Upper lobe of left lung (tissue), 6 donors: Measurements from ENCODE around the gene FAM180A. TPM values are rescaled to one million over a fixed set of nuclear protein-coding genes. Genes with fewer than 3 reads are reported as not detected.
"Not testable (repeated sequence)": the region's sequence is repeated elsewhere in the genome, so short reads cannot be mapped to it uniquely, and the experiment has no call there.

Experiments used
- ATAC-seq, 2 donors: fragments of 200-7000 bp; cut with Tn5 transposase; one replicate each; pipeline ENCODE4 v1.9.1; 2022; ENCODE audit warnings: mild to moderate bottlenecking in 2 of 2, moderate library complexity in 2 of 2; ENCODE audit not compliant: low FRiP score in 2 of 2
- DNase-seq, 2 donors: peaks; one replicate each; pipeline ENCODE4 v3.0.0-alpha.2; 2019 to 2020
- H3K27ac ChIP-seq, 4 donors: fragments of 200-600 bp; sonication (generic); one replicate each; pipeline ENCODE4 v1.5.1; 2016 to 2019
- H3K27me3 ChIP-seq, 4 donors: fragments of 200-600 bp; sonication (generic); one replicate each; pipeline ENCODE4 v1.5.1; 2017 to 2019
- H3K36me3 ChIP-seq, 4 donors: fragments of 200-600 bp; sonication (generic); one replicate each; pipeline ENCODE4 v1.5.1; 2016 to 2019
- H3K4me1 ChIP-seq, 4 donors: fragments of 200-600 bp; sonication (generic); one replicate each; pipeline ENCODE4 v1.5.1; 2018 to 2019
- H3K4me3 ChIP-seq, 4 donors: fragments of 200-600 bp; sonication (generic); one replicate each; pipeline ENCODE4 v1.5.1; 2017 to 2019; ENCODE audit warnings: mild to moderate bottlenecking in 2 of 4, moderate library complexity in 1 of 4
- H3K9me3 ChIP-seq, 4 donors: fragments of 200-600 bp; sonication (generic); one replicate each; pipeline ENCODE4 v1.5.1; 2018 to 2019
- EP300 ChIP-seq, 4 donors: sonication (generic); formaldehyde crosslinking; IDR thresholded peaks; one replicate each; pipeline ENCODE4 v1.5.1; 2017; ENCODE audit warnings: antibody characterized with exemption in 4 of 4, control low read depth in 2 of 4
- POLR2A ChIP-seq, 4 donors: fragments of 450-650 bp; IDR thresholded peaks; one replicate each; pipeline ENCODE4 v1.5.1; 2016 to 2017; ENCODE audit warnings: antibody characterized with exemption in 4 of 4, mild to moderate bottlenecking in 2 of 4
- POLR2AphosphoS5 ChIP-seq, 2 donors: sonication (generic); formaldehyde crosslinking; IDR thresholded peaks; one replicate each; pipeline ENCODE4 v1.5.1; 2017; ENCODE audit warnings: antibody characterized with exemption in 2 of 2
- WGBS, 2 donors: methylation state at CpG; one replicate each; pipeline ENCODE4 v1.1.5; 2017 to 2018; 5-methylcytosine and 5-hydroxymethylcytosine counted together
- total RNA-seq, 6 donors: library from RNA; depleted of rRNA in 4 of 6; stranded (reverse); fragments of >200 nt in 4 of 6; gene quantifications; one replicate each; pipeline versions ENCODE4 v1.1.0 to v1.2.1, GENCODE V29; 2016 to 2021
- TF ChIP-seq, protein P1 (sequence below), 6 experiments: fragments of 450-650 bp in 4 of 6; fragments of 200-600 bp in 2 of 6; sonication (generic) in 2 of 6; IDR thresholded peaks; one replicate each; pipeline ENCODE4 v1.5.1; 2016 to 2019; ENCODE audit warnings: antibody characterized with exemption in 6 of 6
- donor health status: DM: no; HTN: no; CAD: no; lungs with moderate emphysema.
- donor health status: DM: no; HTN: yes; CAD: no; lungs with severe emphysema.

FAM180A gene
- total RNA-seq, 6 donors from 2014 or later = 1.0 to 4.8 (median 2.5) TPM; not detected in 2

DNA sequence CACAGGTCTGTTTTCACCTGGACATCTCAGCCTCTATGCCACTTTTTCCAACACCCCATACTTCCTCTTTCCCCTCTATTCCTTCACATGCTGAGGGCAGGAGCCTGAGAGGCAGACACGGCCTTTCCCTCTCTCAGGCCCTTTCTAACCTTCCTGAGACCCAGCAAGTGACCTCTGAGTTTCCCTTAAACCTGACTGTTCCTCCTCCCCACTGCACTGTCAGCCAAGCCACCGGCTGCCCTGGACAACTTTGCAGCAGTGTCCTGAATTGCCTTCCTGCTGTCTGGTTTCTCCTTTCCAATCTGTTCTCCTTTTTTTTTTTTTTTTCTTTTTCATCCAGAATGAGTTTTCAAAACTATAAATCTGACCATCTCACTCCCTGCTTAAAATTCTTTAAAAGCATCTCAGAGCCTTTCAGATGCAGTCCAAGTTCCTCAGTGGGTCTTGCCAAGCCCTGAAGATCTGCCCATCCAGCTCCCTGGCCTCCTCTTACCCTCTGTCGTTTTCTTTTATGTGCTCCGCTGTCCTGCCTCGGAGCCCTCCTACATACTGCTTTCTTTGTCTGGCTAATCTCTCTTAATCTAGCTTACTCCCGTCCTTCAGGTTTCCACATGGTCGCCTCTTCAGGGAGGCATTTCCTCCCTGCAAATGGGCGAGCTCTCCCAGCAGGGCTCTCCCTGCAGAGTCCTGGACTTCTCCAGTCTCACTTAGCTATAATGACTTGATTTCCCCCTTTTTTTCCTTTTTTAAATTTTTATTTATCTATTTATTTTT, 51.1 kb downstream of the FAM180A start:
- Histone ChIP-seq H3K36me3 (peaks cover 0 to 8% (median 3%) of the 10 kb centered on the region in 4 donors), H3K4me1 (no peaks in the 10 kb centered on the region), H3K27ac (no peak overlapping the region), H3K9me3 (no peaks in the 10 kb centered on the region), H3K4me3 (no peak overlapping the region), H3K27me3 (no peaks in the 10 kb centered on the region)
- ATAC-seq (no peak), DNase-seq (no peak)
- WGBS, 2 donors = 67 to 68% methylated on average over 8 of the region's 8 CpGs
- TF ChIP-seq POLR2AphosphoS5 (IDR thresholded peaks at IDR 0.05) = no peak
- TF ChIP-seq, protein P1, sequence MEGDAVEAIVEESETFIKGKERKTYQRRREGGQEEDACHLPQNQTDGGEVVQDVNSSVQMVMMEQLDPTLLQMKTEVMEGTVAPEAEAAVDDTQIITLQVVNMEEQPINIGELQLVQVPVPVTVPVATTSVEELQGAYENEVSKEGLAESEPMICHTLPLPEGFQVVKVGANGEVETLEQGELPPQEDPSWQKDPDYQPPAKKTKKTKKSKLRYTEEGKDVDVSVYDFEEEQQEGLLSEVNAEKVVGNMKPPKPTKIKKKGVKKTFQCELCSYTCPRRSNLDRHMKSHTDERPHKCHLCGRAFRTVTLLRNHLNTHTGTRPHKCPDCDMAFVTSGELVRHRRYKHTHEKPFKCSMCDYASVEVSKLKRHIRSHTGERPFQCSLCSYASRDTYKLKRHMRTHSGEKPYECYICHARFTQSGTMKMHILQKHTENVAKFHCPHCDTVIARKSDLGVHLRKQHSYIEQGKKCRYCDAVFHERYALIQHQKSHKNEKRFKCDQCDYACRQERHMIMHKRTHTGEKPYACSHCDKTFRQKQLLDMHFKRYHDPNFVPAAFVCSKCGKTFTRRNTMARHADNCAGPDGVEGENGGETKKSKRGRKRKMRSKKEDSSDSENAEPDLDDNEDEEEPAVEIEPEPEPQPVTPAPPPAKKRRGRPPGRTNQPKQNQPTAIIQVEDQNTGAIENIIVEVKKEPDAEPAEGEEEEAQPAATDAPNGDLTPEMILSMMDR (IDR thresholded peaks at IDR 0.05) = no peak
- TF ChIP-seq POLR2A (IDR thresholded peaks at IDR 0.05) = no peak
- TF ChIP-seq EP300 (IDR thresholded peaks at IDR 0.05) = no peak

DNA sequence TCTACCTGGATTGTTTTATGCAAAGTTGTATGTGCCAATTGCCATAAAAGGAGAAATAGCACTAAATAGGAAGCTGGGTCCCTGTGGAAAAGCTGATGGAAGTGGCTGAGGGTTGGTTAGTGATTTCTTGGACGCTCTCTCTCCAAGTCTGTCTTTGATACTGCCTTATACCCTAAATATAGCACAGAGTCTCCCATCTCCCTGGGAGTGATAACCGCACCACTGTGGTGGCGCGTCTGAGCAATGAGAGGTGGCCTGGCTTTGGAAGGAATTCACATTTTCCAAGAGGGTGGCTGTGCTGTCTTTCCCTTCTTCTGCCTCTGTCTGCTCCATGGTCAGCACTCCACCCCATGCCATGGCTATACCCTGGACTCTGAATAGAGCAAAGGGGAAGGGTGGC, 55.1 kb downstream of the FAM180A start:
- ATAC-seq = no peak
- TF ChIP-seq, protein P1 (IDR thresholded peaks at IDR 0.05) = no peak
- TF ChIP-seq POLR2AphosphoS5 (IDR thresholded peaks at IDR 0.05) = no peak
- no peak for TF ChIP-seq POLR2A (IDR thresholded peaks at IDR 0.05)
- no peak for TF ChIP-seq EP300 (IDR thresholded peaks at IDR 0.05)
- no peaks in the 10 kb centered on the region for H3K4me1 ChIP-seq
- H3K4me3 ChIP-seq = no peak overlapping the region
- H3K9me3 ChIP-seq = no peaks in the 10 kb centered on the region
- no peak for DNase-seq
- no peaks in the 10 kb centered on the region for H3K27me3 ChIP-seq
- H3K27ac ChIP-seq = no peak overlapping the region
- H3K36me3 ChIP-seq = peaks cover 0 to 16% (median 10%) of the 10 kb centered on the region in 4 donors
- WGBS, 2 donors = 94% methylated on average over 4 of the region's 4 CpGs

DNA sequence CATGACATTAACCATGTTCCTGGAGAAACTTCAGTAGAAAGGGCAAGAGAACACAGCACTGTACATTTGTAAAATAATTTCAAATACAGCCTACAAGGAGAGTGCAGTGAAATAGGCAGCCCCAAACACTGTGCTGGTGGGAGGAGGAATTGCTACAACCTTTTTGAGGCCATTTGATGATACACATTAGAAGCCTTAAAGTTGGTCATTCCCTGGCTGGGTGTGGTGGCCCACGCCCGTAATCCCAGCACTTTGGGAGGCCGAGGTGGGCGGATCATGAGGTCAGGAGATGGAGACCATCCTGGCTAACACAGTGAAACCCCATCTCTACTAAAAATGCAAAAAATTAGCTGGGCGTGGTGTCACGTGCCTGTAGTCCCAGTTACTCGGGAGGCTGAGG, 56.0 kb downstream of the FAM180A start:
- H3K9me3 ChIP-seq, ATAC-seq, DNase-seq, H3K4me3 ChIP-seq, H3K27ac ChIP-seq, H3K4me1 ChIP-seq, H3K27me3 ChIP-seq: not testable (repeated sequence)
- 94% methylated on average over 7 of the region's 7 CpGs for WGBS, 2 donors
- H3K36me3 ChIP-seq = peaks cover 0 to 16% (median 10%) of the 10 kb centered on the region in 4 donors

DNA sequence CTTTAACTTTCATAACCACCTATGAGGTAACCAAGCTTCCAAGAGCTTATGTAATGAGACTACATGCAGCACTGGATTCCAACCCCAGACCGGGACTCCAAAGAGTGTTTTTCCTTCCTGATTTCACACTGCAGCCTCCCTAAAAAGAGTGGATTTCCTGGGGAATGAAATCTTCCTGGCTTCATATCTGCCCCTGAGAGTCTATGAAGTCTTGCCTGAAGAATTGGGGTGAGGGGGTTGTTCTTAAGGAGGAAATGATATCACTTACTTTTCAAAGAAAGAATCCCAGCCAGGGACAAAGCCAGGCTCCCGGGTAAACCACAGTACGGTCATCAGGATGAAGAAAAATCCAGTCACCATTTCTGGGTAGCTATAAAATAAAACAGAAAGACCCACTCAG, 56.6 kb downstream of the FAM180A start:
- Histone ChIP-seq H3K4me1 (no peaks in the 10 kb centered on the region), H3K27ac (no peak overlapping the region), H3K27me3 (no peaks in the 10 kb centered on the region), H3K36me3 (peaks cover 0 to 16% (median 10%) of the 10 kb centered on the region in 4 donors), H3K9me3 (no peaks in the 10 kb centered on the region), H3K4me3 (no peak overlapping the region)
- DNase-seq = no peak
- ATAC-seq = no peak
- 50 to 62% methylated on average over 3 of the region's 3 CpGs for WGBS, 2 donors
- TF ChIP-seq EP300 (IDR thresholded peaks at IDR 0.05) (no peak), POLR2A (IDR thresholded peaks at IDR 0.05) (no peak), POLR2AphosphoS5 (IDR thresholded peaks at IDR 0.05) (no peak)
- TF ChIP-seq, protein P1 (IDR thresholded peaks at IDR 0.05) = no peak

DNA sequence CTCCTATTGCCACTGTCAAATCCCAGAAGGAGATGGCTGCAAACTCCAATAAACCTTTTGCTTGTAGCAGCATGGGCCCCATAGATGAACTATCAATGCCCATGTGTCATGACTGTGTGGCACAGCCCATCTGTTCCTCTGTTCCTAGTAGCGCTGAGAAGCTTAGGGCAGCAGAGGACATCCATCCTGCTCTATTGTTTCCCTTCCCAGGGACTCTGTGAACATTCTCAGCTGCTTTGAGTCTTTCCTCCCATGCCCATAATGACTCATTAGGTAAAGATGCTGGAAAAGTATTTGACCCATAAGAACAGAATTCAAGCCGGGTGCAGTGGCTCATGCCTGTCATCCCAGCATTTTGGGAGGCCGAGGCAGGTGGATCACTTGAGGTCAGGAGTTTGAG, 58.0 kb downstream of the FAM180A start:
- H3K36me3 ChIP-seq = peaks cover 0 to 16% (median 11%) of the 10 kb centered on the region in 4 donors
- no peak overlapping the region for H3K27ac ChIP-seq
- H3K27me3 ChIP-seq = no peaks in the 10 kb centered on the region
- H3K4me3 ChIP-seq = no peak overlapping the region
- no peaks in the 10 kb centered on the region for H3K4me1 ChIP-seq
- TF ChIP-seq POLR2AphosphoS5 (IDR thresholded peaks at IDR 0.05) = no peak
- TF ChIP-seq EP300 (IDR thresholded peaks at IDR 0.05) = no peak
- TF ChIP-seq, protein P1 (IDR thresholded peaks at IDR 0.05) = no peak
- TF ChIP-seq POLR2A (IDR thresholded peaks at IDR 0.05) = no peak
- H3K9me3 ChIP-seq = no peaks in the 10 kb centered on the region
- no peak for ATAC-seq
- 93 to 100% methylated on average over 3 of the region's 3 CpGs for WGBS, 2 donors
- DNase-seq = no peak
